Activated T-cell treated with anti-CD3 and anti-CD28 coated beads, Interleukin-2, amount 50 U/mL, for 48 hours (primary cell): ENCODE data around the gene ZNF26.
"Not testable (repeated sequence)": the region's sequence is repeated elsewhere in the genome, so short reads cannot be mapped to it uniquely, and the experiment has no call there.

Source experiments
- DNase-seq, 2 experiments: peaks; one replicate each; pipeline ENCODE4 v3.0.0-alpha.2; 2020

Gene ZNF26

GRCh38 chr12:132986001-132986884 is at the start of gene ZNF26:
Gene ZNF26, plus strand, starts transcription at chr12:132986367. Its CDS starts 474 bp downstream, at chr12:132986841.
- DNase-seq: peak; percentile 88 to 90

DNA sequence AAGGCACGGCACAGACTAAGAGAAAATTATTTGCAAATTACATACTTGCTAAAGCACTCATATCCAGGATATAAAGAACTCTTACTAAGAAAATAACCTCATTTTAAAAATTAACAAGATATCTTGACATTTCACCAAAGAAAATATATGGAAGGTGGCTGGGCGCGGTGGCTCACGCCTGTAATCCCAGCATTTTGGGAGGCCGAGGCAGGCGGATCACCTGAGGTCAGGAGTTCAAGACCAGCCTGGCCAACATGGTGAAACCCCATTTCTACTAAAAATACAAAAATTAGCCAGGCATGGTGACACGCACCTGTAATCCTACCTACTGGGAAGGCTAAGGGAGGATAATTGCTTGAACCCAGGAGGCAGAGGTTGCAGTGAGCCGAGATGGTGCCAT is 49.2 kb upstream of the ZNF26 start:
- not testable (repeated sequence) for DNase-seq

DNA sequence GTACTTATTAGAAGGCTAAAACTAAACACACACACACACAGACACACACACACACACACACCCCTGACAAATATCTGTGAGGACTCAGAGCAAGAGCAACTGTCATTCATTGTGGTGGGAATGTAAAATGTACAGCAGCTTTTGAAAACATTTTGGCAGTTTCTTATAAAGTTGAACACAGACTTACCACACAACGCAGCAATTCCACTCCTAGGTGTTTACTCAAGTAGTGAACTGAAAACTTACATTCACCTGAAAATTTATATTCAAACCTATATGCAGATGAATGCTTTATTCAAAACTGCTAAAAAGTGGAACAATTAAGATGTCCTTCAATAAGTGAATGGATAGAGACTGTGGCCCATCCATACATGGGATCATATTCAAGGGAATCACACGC is 48.7 kb upstream of the ZNF26 start:
- no peak for DNase-seq

GRCh38 chr12:132938807-132939206 is 47.4 kb upstream of the ZNF26 start:
- not testable (repeated sequence) for DNase-seq

- no peak for DNase-seq
Observed at GRCh38 chr12:132940071-132940719, 46.0 kb upstream of the ZNF26 start.

GRCh38 chr12:132941336-132941954 is 44.7 kb upstream of the ZNF26 start:
- DNase-seq: no peak

- DNase-seq: no peak
Observed at GRCh38 chr12:132942611-132943010, 43.6 kb upstream of the ZNF26 start.

- no peak for DNase-seq
Observed at GRCh38 chr12:132945806-132946205, 40.4 kb upstream of the ZNF26 start.

DNA sequence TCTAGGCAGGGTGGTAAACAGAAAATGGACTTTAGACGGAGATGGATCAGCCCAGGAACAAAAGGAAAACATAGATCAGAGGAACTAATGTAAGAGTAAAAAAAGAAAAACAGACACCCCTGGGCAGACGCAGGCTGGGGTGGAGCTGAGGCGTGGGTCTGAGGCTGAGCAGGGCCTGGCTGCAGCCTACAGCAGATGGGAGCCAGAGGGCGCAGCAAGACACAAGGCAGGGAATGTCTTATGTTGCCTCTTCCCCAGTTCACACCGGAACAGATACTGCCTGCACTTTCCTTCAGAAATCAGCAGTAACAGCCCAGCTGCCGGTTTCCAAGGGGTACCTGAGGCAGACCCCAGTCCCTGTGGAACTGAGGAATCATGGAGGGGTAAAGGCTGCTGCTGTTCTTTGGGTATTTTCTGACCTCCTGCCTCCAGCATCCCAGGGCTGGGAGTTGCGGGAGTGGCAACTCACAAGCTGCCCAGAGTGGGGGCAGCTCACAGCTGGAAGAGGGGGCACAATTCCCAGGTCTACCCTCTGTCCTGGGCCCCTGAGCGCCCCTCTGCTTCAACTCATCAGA is 39.8 kb upstream of the ZNF26 start:
- no peak for DNase-seq

GRCh38 chr12:132948146-132949066 is 37.8 kb upstream of the ZNF26 start:
- DNase-seq: no peak

- DNase-seq: no peak
Observed at GRCh38 chr12:132949936-132950837, 36.0 kb upstream of the ZNF26 start.

GRCh38 chr12:132950844-132951535 is 35.2 kb upstream of the ZNF26 start:
- DNase-seq: no peak

DNA sequence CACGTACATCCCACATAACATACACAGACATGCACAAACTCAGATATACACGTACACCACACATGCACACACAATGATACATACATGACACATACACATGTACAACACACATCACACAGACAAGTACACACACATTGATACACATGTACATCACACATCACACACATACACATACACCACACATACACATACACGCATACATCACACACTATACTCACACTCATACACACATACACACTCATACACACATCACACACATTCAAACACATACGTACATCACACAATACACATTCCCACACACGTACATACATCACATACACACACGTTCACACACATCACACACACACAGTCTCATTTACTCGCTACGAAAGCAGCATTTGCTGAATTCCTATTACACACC is 34.5 kb upstream of the ZNF26 start:
- DNase-seq: no peak

GRCh38 chr12:132952371-132953162 is 33.6 kb upstream of the ZNF26 start:
- no peak for DNase-seq

DNA sequence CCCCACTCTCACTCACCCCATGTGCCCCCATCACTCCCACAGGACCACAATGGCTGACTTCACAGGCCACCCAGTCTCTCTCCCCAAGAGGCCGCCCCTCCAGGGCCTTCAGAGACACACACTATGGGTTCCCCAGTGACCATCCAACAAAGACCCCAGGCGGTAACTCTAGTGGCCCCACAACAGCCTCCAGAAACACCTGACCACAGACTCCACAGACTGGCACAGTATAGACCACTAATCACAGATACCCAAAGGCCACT is 33.1 kb upstream of the ZNF26 start:
- no peak for DNase-seq

- DNase-seq: no peak
Observed at GRCh38 chr12:132953771-132954170, 32.4 kb upstream of the ZNF26 start.

DNA sequence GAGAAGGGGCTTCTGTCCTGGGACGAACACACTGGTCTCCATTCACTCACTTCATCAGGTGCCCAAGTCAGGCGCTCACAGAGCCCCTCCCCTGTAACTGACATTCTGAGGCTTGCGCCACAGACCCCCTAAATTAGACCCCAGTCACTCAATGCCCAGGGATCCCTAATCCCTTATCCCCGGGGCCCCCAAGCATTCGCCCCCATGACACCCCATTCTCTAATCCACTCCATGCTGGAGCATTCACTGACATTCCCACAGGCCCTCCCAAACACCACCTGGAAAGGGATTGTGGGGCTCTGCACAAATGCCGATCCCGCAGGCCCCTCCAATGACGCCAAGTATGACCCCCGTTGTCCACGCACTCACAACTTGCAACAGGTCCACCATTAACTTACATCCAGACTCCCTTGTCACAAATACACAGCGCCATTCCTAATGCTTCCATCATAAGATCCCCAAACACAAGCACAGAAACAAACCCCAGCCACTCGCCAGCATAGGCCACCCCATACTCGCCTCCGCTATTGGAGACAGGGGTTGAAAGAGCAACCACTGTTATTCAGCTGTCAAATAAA is 31.6 kb upstream of the ZNF26 start:
- no peak for DNase-seq

GRCh38 chr12:132955094-132956010 is 30.8 kb upstream of the ZNF26 start:
- DNase-seq: peak; percentile 43 to 54
